Glutamatergic neuron (in vitro differentiated cells): ENCODE measurements around the gene CERS3. TPM values are rescaled to one million over a fixed set of nuclear protein-coding genes. Genes with fewer than 3 reads are reported as not detected.

Experiments used
- DNase-seq: peaks from one replicate; pipeline ENCODE4 v3.0.0; 2022
- H3K27ac Mint-ChIP-seq: one replicate; pipeline ENCODE4 v1.8.0; 2020; ENCODE audit warnings: mild to moderate bottlenecking, mixed read lengths, inconsistent platforms; ENCODE audit not compliant: unreplicated experiment
- H3K27me3 Mint-ChIP-seq: one replicate; pipeline ENCODE4 v1.8.0; 2020; ENCODE audit warnings: mild to moderate bottlenecking, moderate library complexity, mixed read lengths, inconsistent platforms; ENCODE audit not compliant: unreplicated experiment
- H3K36me3 Mint-ChIP-seq: one replicate; pipeline ENCODE4 v1.8.0; 2020; ENCODE audit warnings: mild to moderate bottlenecking, mixed read lengths, inconsistent platforms; ENCODE audit not compliant: unreplicated experiment
- H3K4me1 Mint-ChIP-seq: one replicate; pipeline ENCODE4 v1.8.0; 2020; ENCODE audit warnings: mild to moderate bottlenecking, low read depth, mixed read lengths, inconsistent platforms; ENCODE audit not compliant: unreplicated experiment
- H3K4me3 Mint-ChIP-seq: one replicate; pipeline ENCODE4 v1.8.0; 2020; ENCODE audit warnings: mild to moderate bottlenecking, mixed read lengths, inconsistent platforms; ENCODE audit not compliant: unreplicated experiment
- H3K9me3 Mint-ChIP-seq: one replicate; pipeline ENCODE4 v1.8.0; 2020; ENCODE audit warnings: mild to moderate bottlenecking, moderate library complexity, mixed read lengths, inconsistent platforms; ENCODE audit not compliant: unreplicated experiment
- CTCF ChIP-seq: fragments of 200-600 bp; sonication (generic); IDR thresholded peaks from one replicate; pipeline ENCODE4 v1.5.0; 2021; ENCODE audit not compliant: partially characterized antibody, unreplicated experiment
- total RNA-seq: library from RNA; stranded (reverse); fragmentation: NEBNext Ultra II Directional; extraction: Animal tissue kit (Norgen Biotek cat#: 25700); gene quantifications from one replicate; pipeline ENCODE4 v1.2.1, GENCODE V29; 2021; ENCODE audit not compliant: unreplicated experiment

Gene CERS3
- total RNA-seq, 1 donor from 2014 or later: not detected

- no peak for TF ChIP-seq CTCF
- Mint-ChIP-seq H3K27me3 (no peaks in the 10 kb centered on the region), H3K36me3 (peaks cover 6% of the 10 kb centered on the region), H3K4me3 (no peak overlapping the region), H3K27ac (no peak overlapping the region), H3K4me1 (no peaks in the 10 kb centered on the region), H3K9me3 (peaks cover 5% of the 10 kb centered on the region)
- no peak for DNase-seq
Measured at GRCh38 chr15:100544946-100545345, 16.2 kb upstream of the CERS3 start.

GRCh38 chr15:100544338-100544841 lies 15.6 kb upstream of the CERS3 start:
- no peak for TF ChIP-seq CTCF
- no peak overlapping the region for H3K4me3 Mint-ChIP-seq
- no peak overlapping the region for H3K27ac Mint-ChIP-seq
- no peaks in the 10 kb centered on the region for H3K4me1 Mint-ChIP-seq
- peaks cover 6% of the 10 kb centered on the region for H3K36me3 Mint-ChIP-seq
- peaks cover 5% of the 10 kb centered on the region for H3K9me3 Mint-ChIP-seq
- H3K27me3 Mint-ChIP-seq: no peaks in the 10 kb centered on the region
- no peak for DNase-seq

GRCh38 chr15:100542290-100542689 lies 13.5 kb upstream of the CERS3 start:
- H3K36me3 Mint-ChIP-seq: peaks cover 6% of the 10 kb centered on the region
- H3K4me1 Mint-ChIP-seq: no peaks in the 10 kb centered on the region
- H3K27me3 Mint-ChIP-seq: no peaks in the 10 kb centered on the region
- no peak overlapping the region for H3K27ac Mint-ChIP-seq
- no peak for TF ChIP-seq CTCF
- no peak for DNase-seq
- H3K4me3 Mint-ChIP-seq: no peak overlapping the region
- peaks cover 5% of the 10 kb centered on the region for H3K9me3 Mint-ChIP-seq

GRCh38 chr15:100537331-100537730 lies 8.6 kb upstream of the CERS3 start:
- Mint-ChIP-seq H3K36me3 (peaks cover 6% of the 10 kb centered on the region), H3K27ac (no peak overlapping the region), H3K27me3 (no peaks in the 10 kb centered on the region), H3K4me3 (no peak overlapping the region), H3K9me3 (peaks cover 2% of the 10 kb centered on the region), H3K4me1 (peaks cover 5% of the 10 kb centered on the region)
- DNase-seq: no peak
- TF ChIP-seq CTCF: no peak

- Mint-ChIP-seq H3K4me1 (peaks cover 5% of the 10 kb centered on the region), H3K9me3 (peaks cover 2% of the 10 kb centered on the region), H3K27me3 (no peaks in the 10 kb centered on the region), H3K36me3 (peaks cover 6% of the 10 kb centered on the region), H3K27ac (no peak overlapping the region), H3K4me3 (no peak overlapping the region)
- TF ChIP-seq CTCF: no peak
- DNase-seq: no peak
Measured at GRCh38 chr15:100536733-100537132, 8.0 kb upstream of the CERS3 start.
